HG02885 (cell line): ENCODE results near the gene MEX3D.

Experiments used
- ATAC-seq: cut with Tn5 transposase; IDR thresholded peaks from one replicate; pipeline ENCODE4 v1.9.1; 2021; ENCODE audit warnings: mild to moderate bottlenecking; ENCODE audit not compliant: unreplicated experiment, poor library complexity

The MEX3D gene

DNA sequence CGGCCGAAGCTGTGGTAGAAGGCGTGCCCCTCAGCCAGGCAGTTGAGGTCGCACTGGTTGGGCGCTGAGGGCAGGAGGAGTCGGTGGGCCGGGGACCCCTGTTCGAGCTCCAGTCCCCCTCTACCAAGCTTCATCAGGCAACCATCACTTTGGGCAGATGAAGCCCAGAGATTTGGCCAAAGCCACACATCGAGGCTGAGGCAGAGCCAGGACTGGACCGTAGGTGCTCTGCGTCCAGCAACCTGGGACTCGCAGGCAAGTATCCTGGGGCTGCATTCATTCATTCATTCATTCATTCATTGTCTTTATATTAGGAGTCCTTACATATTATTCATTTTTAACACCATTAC is 59.6 kb downstream of the MEX3D start:
- no peak for ATAC-seq

DNA sequence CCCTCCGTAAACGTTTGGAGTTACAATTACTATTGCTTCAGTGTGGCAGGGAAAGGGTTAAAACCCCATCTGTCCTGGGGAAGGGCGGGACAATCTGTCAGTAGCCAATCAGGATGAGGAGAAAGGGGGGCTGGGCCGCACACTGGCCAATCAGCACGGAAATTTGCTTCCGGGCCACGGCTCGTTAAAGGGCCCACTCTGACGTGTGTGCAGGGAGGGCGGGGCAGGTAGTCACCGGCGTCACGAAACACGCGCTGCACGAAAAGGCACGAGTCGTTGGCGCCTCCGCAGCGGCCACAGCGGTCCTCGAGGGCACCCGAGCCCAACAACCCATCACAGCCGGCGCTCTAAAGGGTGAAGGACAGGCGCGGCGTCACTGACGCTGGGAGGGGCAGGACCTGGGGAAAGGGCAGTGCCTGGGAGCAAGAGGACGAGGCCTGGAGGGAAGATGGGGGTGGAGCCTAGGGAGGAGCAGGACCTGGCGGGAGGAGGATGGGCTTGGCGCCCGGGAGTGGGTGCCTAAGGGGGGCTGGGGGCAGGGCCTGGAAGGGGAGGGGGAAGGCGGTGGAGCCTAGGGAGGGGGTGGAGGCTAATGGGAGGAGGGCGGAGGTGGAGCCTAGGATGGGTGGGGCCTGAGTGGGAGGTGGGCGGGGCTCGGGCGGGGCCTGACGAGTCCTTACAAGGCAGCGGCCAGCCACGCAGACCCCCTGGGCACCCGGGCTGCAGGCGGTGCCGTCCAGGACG is 60.2 kb downstream of the MEX3D start:
- ATAC-seq: peak; percentile 67

GRCh38 chr19:1507192-1507660 is 60.9 kb downstream of the MEX3D start:
- no peak for ATAC-seq

DNA sequence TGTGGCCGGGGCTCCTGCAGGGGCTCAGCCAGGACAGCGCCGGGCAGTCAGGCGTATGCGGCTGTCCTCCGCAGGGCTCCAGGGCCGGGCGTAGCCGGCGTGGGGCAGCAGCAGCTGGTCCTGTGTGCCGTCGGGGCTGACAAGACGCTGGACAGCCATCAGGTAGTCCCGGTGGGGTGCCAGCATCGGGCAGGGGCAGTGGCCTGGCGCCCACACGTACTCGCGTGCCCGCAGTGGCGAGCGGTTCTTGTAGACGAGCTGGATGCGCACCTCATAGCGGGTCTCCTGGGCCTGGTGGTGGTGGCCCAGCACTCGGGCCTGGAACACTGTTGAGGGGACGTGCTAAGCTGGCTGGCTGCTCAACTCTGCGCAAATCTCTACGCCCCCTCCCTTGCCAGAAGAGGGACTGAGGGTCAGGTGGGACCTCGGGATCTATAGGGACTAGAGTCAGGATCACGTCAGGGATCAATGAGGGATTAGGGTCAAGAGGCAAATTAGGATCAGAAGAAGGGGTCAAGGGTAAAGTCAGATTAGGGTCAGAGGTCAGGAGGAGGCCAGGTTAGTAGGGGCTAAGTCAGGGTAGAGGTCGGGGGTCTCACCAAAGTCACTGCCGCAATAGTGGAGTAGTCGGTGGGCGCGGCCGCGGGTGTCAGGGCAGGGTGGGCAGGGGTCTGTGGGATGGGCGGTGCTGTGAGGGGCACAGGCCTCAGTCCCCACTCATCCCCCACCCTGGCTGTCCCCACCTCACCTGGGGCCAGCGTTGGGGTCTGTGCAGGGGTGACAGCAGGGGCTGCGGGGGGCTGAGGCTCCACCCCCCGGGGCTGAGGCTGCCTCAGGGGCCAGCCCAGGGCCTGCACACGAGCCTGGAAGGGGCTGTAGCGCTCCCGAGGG is 61.9 kb downstream of the MEX3D start:
- ATAC-seq: no peak

GRCh38 chr19:1505012-1505411 is 63.1 kb downstream of the MEX3D start:
- ATAC-seq: no peak
